ENCODE data around the gene IFT43.

GRCh38 chr14:75968456-75968855, 17.1 kb upstream of the IFT43 start:
- TF ChIP-seq, protein P1, sequence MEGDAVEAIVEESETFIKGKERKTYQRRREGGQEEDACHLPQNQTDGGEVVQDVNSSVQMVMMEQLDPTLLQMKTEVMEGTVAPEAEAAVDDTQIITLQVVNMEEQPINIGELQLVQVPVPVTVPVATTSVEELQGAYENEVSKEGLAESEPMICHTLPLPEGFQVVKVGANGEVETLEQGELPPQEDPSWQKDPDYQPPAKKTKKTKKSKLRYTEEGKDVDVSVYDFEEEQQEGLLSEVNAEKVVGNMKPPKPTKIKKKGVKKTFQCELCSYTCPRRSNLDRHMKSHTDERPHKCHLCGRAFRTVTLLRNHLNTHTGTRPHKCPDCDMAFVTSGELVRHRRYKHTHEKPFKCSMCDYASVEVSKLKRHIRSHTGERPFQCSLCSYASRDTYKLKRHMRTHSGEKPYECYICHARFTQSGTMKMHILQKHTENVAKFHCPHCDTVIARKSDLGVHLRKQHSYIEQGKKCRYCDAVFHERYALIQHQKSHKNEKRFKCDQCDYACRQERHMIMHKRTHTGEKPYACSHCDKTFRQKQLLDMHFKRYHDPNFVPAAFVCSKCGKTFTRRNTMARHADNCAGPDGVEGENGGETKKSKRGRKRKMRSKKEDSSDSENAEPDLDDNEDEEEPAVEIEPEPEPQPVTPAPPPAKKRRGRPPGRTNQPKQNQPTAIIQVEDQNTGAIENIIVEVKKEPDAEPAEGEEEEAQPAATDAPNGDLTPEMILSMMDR (conservative IDR thresholded peaks at IDR 0.05 in 1 of 2, IDR thresholded peaks at IDR 0.05 in 1 of 2; ENCODE audit: low read depth in 1 of 2, low read length in 2 of 2): no peak
- no peak for TF ChIP-seq EZH2 (IDR thresholded peaks at IDR 0.05; ENCODE audit: low read length, missing control alignments)

Data from fibroblast of lung (primary cell).